ENCODE data around the gene ARHGEF19. TPM values are rescaled to one million over a fixed set of nuclear protein-coding genes. Genes with fewer than 3 reads are reported as not detected.
"Not testable (repeated sequence)": the region's sequence is repeated elsewhere in the genome, so short reads cannot be mapped to it uniquely, and the experiment has no call there.

The ARHGEF19 gene
- total and polyA plus RNA-seq, 8 donors = 3.5 to 20.1 (median 9.5) TPM

DNA sequence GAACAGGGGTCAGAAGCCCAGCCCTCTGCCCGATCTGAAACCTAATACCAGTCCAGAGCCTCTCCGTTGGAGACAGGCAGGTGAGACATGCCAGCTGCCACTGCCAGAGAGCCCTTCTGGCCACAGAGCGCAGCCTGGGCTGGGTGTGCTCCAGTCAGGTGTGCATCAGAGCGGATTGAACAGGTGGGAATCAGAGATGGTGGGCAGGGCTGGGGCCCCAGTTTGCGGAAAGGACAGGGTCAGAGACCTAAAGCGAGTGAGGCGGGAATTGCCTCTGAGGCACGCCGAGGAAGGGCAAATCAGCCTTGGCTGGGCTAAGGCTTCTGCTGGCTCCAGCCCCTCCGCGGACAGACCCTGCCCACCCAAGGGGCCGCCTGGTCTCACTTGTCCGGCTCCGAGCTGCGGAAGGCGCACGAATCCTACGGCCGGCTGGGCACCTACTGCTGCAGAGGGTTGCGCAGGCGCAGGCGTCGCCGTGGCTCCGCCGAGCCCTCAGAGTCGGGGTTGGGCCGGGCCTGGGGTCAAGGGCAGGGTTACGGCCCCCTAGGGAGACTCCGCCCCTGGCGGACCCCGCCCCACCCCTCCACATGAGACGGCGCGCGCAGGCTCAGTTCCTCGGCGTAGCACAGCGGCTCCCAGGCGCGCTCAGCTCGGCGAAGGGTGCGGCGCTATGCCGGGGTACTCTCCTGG, 14.2 kb upstream of the ARHGEF19 start:
- peak overlapping the region; percentile 30 to 65 (median 38) for H3K27ac ChIP-seq
- peaks cover 0 to 14% (median 3%) of the 10 kb centered on the region in 4 donors for H3K36me3 ChIP-seq
- peak overlapping the region; percentile 28 to 37 (median 37) for H3K4me3 ChIP-seq
- WGBS, 5 donors = 8 to 26% (median 18%) methylated on average over 26 to 46 of the region's 46 CpGs
- H3K27me3 ChIP-seq = peaks cover 5 to 35% (median 17%) of the 10 kb centered on the region in 3 donors
- H3K4me1 ChIP-seq = peaks cover 0 to 15% (median 11%) of the 10 kb centered on the region in 4 donors
- H3K9me3 ChIP-seq = peaks cover 0 to 8% (median 0%) of the 10 kb centered on the region in 4 donors
- intact Hi-C loops (cut with DNase I; ENCODE audit: low total_unique reads) = no loop called here
- TF ChIP-seq POLR2A (IDR thresholded peaks at IDR 0.05) = no peak
- peak in 1 of 3 donors; percentile 58 for TF ChIP-seq POLR2AphosphoS5 (IDR thresholded peaks at IDR 0.05)
- peak; percentile 80 to 84 for DNase-seq

DNA sequence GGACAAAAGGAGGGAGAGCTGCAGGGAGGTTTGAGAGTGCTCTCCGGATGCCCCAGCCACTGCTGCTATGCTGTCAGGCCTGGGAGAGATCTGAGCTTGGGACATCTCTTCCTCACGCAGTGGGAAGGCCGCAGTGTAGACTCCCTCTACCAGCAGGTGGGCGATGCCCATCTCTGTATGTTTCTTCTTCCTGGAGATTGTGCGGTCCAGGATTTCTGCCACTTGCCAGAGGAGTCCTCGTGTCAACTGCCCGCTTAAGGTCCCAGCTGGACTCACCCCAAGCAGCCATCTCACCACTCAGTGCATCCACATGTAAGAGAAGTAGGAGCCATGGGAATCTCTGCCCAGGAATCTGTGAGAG, 13.7 kb upstream of the ARHGEF19 start:
- no peak for TF ChIP-seq EP300 (IDR thresholded peaks at IDR 0.05)
- no peak for TF ChIP-seq POLR2AphosphoS5 (IDR thresholded peaks at IDR 0.05)
- TF ChIP-seq, protein P1, sequence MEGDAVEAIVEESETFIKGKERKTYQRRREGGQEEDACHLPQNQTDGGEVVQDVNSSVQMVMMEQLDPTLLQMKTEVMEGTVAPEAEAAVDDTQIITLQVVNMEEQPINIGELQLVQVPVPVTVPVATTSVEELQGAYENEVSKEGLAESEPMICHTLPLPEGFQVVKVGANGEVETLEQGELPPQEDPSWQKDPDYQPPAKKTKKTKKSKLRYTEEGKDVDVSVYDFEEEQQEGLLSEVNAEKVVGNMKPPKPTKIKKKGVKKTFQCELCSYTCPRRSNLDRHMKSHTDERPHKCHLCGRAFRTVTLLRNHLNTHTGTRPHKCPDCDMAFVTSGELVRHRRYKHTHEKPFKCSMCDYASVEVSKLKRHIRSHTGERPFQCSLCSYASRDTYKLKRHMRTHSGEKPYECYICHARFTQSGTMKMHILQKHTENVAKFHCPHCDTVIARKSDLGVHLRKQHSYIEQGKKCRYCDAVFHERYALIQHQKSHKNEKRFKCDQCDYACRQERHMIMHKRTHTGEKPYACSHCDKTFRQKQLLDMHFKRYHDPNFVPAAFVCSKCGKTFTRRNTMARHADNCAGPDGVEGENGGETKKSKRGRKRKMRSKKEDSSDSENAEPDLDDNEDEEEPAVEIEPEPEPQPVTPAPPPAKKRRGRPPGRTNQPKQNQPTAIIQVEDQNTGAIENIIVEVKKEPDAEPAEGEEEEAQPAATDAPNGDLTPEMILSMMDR (IDR thresholded peaks at IDR 0.05) = no peak
- no peak for TF ChIP-seq POLR2A (IDR thresholded peaks at IDR 0.05)
- intact Hi-C loops (cut with DNase I; ENCODE audit: low total_unique reads) = no loop called here
- 87 to 96% (median 93%) methylated on average over 4 to 7 of the region's 7 CpGs for WGBS, 5 donors
- H3K4me3 ChIP-seq = peak overlapping the region in 2 of 4 donors; percentile 28 to 37
- peaks cover 0 to 15% (median 11%) of the 10 kb centered on the region in 4 donors for H3K4me1 ChIP-seq
- H3K27me3 ChIP-seq = peaks cover 5 to 35% (median 17%) of the 10 kb centered on the region in 3 donors
- H3K9me3 ChIP-seq = peaks cover 0 to 8% (median 0%) of the 10 kb centered on the region in 4 donors
- peaks cover 0 to 9% (median 0%) of the 10 kb centered on the region in 4 donors for H3K36me3 ChIP-seq
- H3K27ac ChIP-seq = peak overlapping the region in 3 of 5 donors; percentile 38 to 65 (median 50)
- no peak for DNase-seq

DNA sequence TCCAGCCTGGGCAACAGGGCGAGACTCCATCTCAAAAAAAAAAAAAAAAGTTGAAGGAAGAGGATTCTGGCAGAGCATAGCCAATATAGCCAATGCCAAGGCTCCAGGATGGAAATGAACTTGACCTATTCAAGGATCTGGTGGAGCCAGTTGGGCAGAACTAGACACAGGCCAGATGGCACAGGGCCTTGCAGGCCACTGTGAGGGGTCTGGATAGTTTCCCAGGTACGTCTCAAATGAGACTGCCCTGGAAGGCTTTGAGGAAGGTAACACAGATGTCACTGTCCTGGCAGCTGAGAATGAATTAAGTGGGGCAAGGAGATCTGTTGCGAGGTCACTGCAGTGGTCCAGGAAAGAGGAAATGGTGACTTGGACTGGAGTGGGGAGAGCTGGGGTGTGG, 12.0 kb upstream of the ARHGEF19 start:
- Histone ChIP-seq H3K36me3 (no peaks in the 10 kb centered on the region), H3K27ac (no peak overlapping the region), H3K4me3 (no peak overlapping the region), H3K4me1 (peaks cover 0 to 15% (median 11%) of the 10 kb centered on the region in 4 donors), H3K27me3 (peaks cover 5 to 35% (median 17%) of the 10 kb centered on the region in 3 donors), H3K9me3 (peaks cover 0 to 8% (median 0%) of the 10 kb centered on the region in 4 donors)
- TF ChIP-seq, protein P1 (IDR thresholded peaks at IDR 0.05) = no peak
- no peak for TF ChIP-seq EP300 (IDR thresholded peaks at IDR 0.05)
- no peak for TF ChIP-seq POLR2A (IDR thresholded peaks at IDR 0.05)
- TF ChIP-seq POLR2AphosphoS5 (IDR thresholded peaks at IDR 0.05) = no peak
- no peak for DNase-seq
- intact Hi-C loops (cut with DNase I; ENCODE audit: low total_unique reads) = no loop called here
- 77 to 92% (median 82%) methylated on average over 3 of the region's 3 CpGs for WGBS, 5 donors

DNA sequence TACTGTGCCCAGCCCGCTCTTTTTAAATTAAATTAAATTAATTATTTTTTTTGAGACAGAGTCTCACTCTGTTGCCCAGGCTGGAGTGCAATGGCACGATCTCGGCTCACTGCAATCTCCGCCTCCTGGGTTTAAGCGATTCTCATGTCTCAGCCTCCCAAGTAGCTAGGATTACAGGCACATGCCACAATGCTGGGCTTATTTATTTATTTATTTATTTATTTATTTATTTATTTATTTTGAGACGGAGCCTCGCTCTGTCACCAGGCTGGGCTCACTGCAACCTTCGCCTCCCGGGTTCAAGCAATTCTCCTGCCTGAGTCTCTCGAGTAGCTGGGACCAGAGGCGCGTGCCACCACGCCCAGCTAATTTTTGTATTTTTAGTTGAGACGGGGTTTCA, 10.3 kb upstream of the ARHGEF19 start:
- H3K36me3 ChIP-seq; H3K9me3 ChIP-seq; intact Hi-C loops (cut with DNase I; ENCODE audit: low total_unique reads); DNase-seq; H3K27ac ChIP-seq; H3K4me3 ChIP-seq: not testable (repeated sequence)
- Histone ChIP-seq H3K4me1 (peaks cover 5 to 23% (median 18%) of the 10 kb centered on the region in 4 donors), H3K27me3 (peaks cover 5 to 27% (median 15%) of the 10 kb centered on the region in 3 donors)
- 90 to 97% (median 93%) methylated on average over 14 of the region's 14 CpGs for WGBS, 5 donors

DNA sequence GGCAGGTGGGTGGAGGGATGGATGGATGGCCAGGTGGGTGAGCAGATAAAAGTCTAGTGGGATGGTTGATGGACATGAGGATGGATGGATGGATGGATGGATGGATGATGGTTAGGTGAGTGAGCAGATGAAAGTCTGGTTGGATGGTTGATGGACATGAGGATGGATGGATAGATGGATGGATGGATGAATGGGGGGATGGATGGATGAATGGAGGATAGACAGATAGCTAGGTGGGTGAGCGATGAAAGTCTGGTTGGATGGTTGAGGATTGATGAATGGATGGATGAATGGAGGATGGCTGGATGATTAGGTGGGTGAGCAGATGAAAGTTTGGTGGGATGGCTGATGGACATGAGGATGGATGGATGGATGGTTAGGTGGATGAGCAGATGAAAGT, 9.0 kb upstream of the ARHGEF19 start:
- WGBS, 5 donors = 88 to 100% (median 97%) methylated on average over 1 of the region's 1 CpG
- DNase-seq = no peak
- no peaks in the 10 kb centered on the region for H3K36me3 ChIP-seq
- H3K4me1 ChIP-seq = peaks cover 12 to 26% (median 18%) of the 10 kb centered on the region in 4 donors
- no peak overlapping the region for H3K4me3 ChIP-seq
- no peak overlapping the region for H3K27ac ChIP-seq
- peaks cover 0 to 14% (median 3%) of the 10 kb centered on the region in 3 donors for H3K27me3 ChIP-seq
- TF ChIP-seq POLR2A (IDR thresholded peaks at IDR 0.05) (no peak), EP300 (IDR thresholded peaks at IDR 0.05) (no peak), POLR2AphosphoS5 (IDR thresholded peaks at IDR 0.05) (no peak)
- TF ChIP-seq, protein P1 (IDR thresholded peaks at IDR 0.05) = no peak
- no peaks in the 10 kb centered on the region for H3K9me3 ChIP-seq
- intact Hi-C loops (cut with DNase I; ENCODE audit: low total_unique reads) = no loop called here

All from stomach (tissue), 9 donors.